HepG2 (cell line): Measurements from ENCODE around the gene ATG4B. TPM values are rescaled to one million over a fixed set of nuclear protein-coding genes. Genes with fewer than 3 reads are reported as not detected.

ENCODE experiments used
- ATAC-seq: fragments of 200-7000 bp; cut with Tn5 transposase; 3 replicates; pipeline ENCODE4 v1.9.1; 2020; ENCODE audit warnings: mild to moderate bottlenecking, moderate library complexity
- BruUV-seq: library from RNA; stranded (reverse); fragments of 400-500 nt; replicated peaks from 2 replicates; lab custom pipeline; 2021; lab: Mats Ljungman, UMichigan
- CTCF ChIA-PET: fragments of 300-600 bp; formaldehyde crosslinking; extraction: SDS; loops from one replicate; lab custom pipeline; 2021; ENCODE audit warnings: low total read pairs, inconsistent platforms, low intra/inter-chr PET ratio; lab: Yijun Ruan, JAX
- POLR2A ChIA-PET: fragments of 350-600 bp; sonication (Branson Sonifier 250); formaldehyde crosslinking; loops from one replicate; lab custom pipeline; 2020; ENCODE audit warnings: antibody characterized with exemption, inconsistent platforms; lab: Yijun Ruan, JAX
- DNase-seq: peaks from one replicate; pipeline ENCODE4 v3.0.0-alpha.2; 2015; ENCODE audit warnings: low spot score
- FAIRE-seq: peaks from 3 replicates; lab custom pipeline; 2011; peaks lifted over from hg19 to GRCh38; lab: Jason Lieb, UNC
- H2AFZ ChIP-seq: one replicate; pipeline ENCODE4 v1.6.1; 2011; ENCODE audit warnings: low read length, inconsistent platforms
- H3K27ac ChIP-seq: fragments of 300-600 bp; 3 replicates; pipeline ENCODE4 v1.8.0; 2011; ENCODE audit warnings: mixed run types, mild to moderate bottlenecking, mixed read lengths, low read length, inconsistent platforms; ENCODE audit not compliant: insufficient read depth; ENCODE audit errors: extremely low read length
- H3K27me3 ChIP-seq, 2 experiments: fragments of 200-600 bp in 1 of 2; 2 replicates in 1 of 2; 3 replicates in 1 of 2; pipeline versions ENCODE4 v1.6.0 to v1.8.0; 2011; ENCODE audit warnings: low read length in 2 of 2, mild to moderate bottlenecking in 2 of 2, moderate library complexity in 2 of 2, inconsistent platforms in 1 of 2; ENCODE audit not compliant: insufficient read depth in 2 of 2, control insufficient read depth in 1 of 2
- H3K36me3 ChIP-seq, 2 experiments: fragments of 200-600 bp in 1 of 2; replicated peaks in 1 of 2; 2 replicates in 1 of 2; 3 replicates in 1 of 2; pipeline versions ENCODE4 v1.5.1 to v1.8.0; 2011; ENCODE audit warnings: low read length in 2 of 2, inconsistent platforms in 1 of 2; ENCODE audit not compliant: insufficient read depth in 2 of 2, control insufficient read depth in 1 of 2
- H3K4me1 ChIP-seq: 2 replicates; pipeline ENCODE4 v1.5.1; 2012; ENCODE audit warnings: low read length, inconsistent platforms; ENCODE audit not compliant: insufficient read depth
- H3K4me2 ChIP-seq: 2 replicates; pipeline ENCODE4 v1.6.0; 2011; ENCODE audit warnings: low read depth, low read length, inconsistent platforms
- H3K4me3 ChIP-seq, 3 experiments: fragments of 200-600 bp in 1 of 3; sonication (generic), shearing (Covaris generic) in 1 of 3; replicated peaks in 1 of 3; 2 replicates each; pipeline ENCODE4 v1.5.1; 2011 to 2016; ENCODE audit warnings: low read length in 3 of 3, inconsistent platforms in 2 of 3, low read depth in 2 of 3, mild to moderate bottlenecking in 2 of 3, control low read depth in 1 of 3, mixed read lengths in 1 of 3; ENCODE audit not compliant: insufficient read depth in 1 of 3
- H3K79me2 ChIP-seq: one replicate; pipeline ENCODE4 v1.6.1; 2011; ENCODE audit warnings: low read length, inconsistent platforms; ENCODE audit not compliant: insufficient read depth
- H3K9ac ChIP-seq: 2 replicates; pipeline ENCODE4 v1.6.0; 2011; ENCODE audit warnings: mild to moderate bottlenecking, low read depth, low read length, inconsistent platforms; ENCODE audit not compliant: insufficient read depth
- H3K9me3 ChIP-seq: 2 replicates; pipeline ENCODE4 v1.5.1; 2012; ENCODE audit warnings: mild to moderate bottlenecking, low read length
- H4K20me1 ChIP-seq: 2 replicates; pipeline ENCODE4 v1.6.0; 2011; ENCODE audit warnings: inconsistent platforms, mild to moderate bottlenecking, low read length, moderate library complexity; ENCODE audit not compliant: insufficient read depth
- NR1H2 ChIP-seq: sonication (generic); formaldehyde crosslinking; IDR thresholded peaks from 2 replicates; pipeline ENCODE4 v1.8.1; 2022; ENCODE audit warnings: low read depth, missing genetic modification reagents, borderline replicate concordance
- NR2F6 ChIP-seq, 2 experiments: IDR thresholded peaks; 2 replicates each; pipeline ENCODE4 v1.6.1; 2016; ENCODE audit warnings: antibody characterized with exemption in 1 of 2, mild to moderate bottlenecking in 1 of 2
- PTBP1 ChIP-seq: fragments of 200-400 bp; formaldehyde crosslinking; IDR thresholded peaks from 2 replicates; pipeline ENCODE4 v1.6.1; 2018; ENCODE audit warnings: low read length, low read depth; ENCODE audit not compliant: poor library complexity, severe bottlenecking
- SRSF4 ChIP-seq: fragments of 200-400 bp; formaldehyde crosslinking; IDR thresholded peaks from one replicate; pipeline ENCODE4 v1.6.1; 2018; ENCODE audit warnings: mild to moderate bottlenecking, low read depth, low read length, moderate library complexity; ENCODE audit not compliant: poor library complexity, severe bottlenecking
- TARDBP ChIP-seq: sonication (generic); formaldehyde crosslinking; IDR thresholded peaks from 2 replicates; pipeline ENCODE4 v1.8.0; 2022; ENCODE audit warnings: mild to moderate bottlenecking, missing genetic modification reagents
- ZNF235 ChIP-seq: sonication (generic); formaldehyde crosslinking; IDR thresholded peaks from 2 replicates; pipeline ENCODE4 v1.8.1; 2023; ENCODE audit warnings: mild to moderate bottlenecking, missing genetic modification reagents, borderline replicate concordance
- ZNF614 ChIP-seq: IDR thresholded peaks from 2 replicates; pipeline ENCODE4 v1.6.1; 2018; ENCODE audit warnings: missing biosample characterization, missing genetic modification reagents, inconsistent platforms, borderline replicate concordance
- ZNF790 ChIP-seq: sonication (generic); formaldehyde crosslinking; IDR thresholded peaks from 2 replicates; pipeline ENCODE4 v1.8.0; 2022; ENCODE audit warnings: missing genetic modification reagents, mild to moderate bottlenecking, borderline replicate concordance
- ZNF816 ChIP-seq: sonication (generic); formaldehyde crosslinking; IDR thresholded peaks from 2 replicates; pipeline ENCODE4 v1.8.0; 2022; ENCODE audit warnings: missing genetic modification reagents, mild to moderate bottlenecking, borderline replicate concordance
- WGBS: methylation state at CpG from one replicate; pipeline ENCODE4 v1.1.6; 2017; ENCODE audit warnings: low lambda C conversion rate; 5-methylcytosine and 5-hydroxymethylcytosine counted together
- in situ Hi-C: cut with HindIII; loops from 2 replicates; pipeline ENCODE4 v1.10.0; 2017; ENCODE audit warnings: low pct_unique_long_range_greater_than_20kb; ENCODE audit not compliant: extremely low pct_ligation_motif_present
- intact Hi-C: fragments of 100-400 bp; cut with micrococcal nuclease; formaldehyde crosslinking; loops from one replicate; pipeline ENCODE4 v1.10.0; 2022; ENCODE audit not compliant: unreplicated experiment
- polyA plus RNA-seq, 8 experiments: library from polyadenylated mRNA; depleted of rRNA in 3 of 8; stranded (reverse) in 7 of 8; unstranded in 1 of 8; fragments of >200 nt; fragmentation: Illumina TruSeq in 4 of 8; extraction: Trizol in 4 of 8; gene quantifications; 2 replicates each; pipeline versions ENCODE4 v1.2.1 to v1.2.3, GENCODE V29; 2011 to 2016; ENCODE audit warnings: low read depth in 4 of 8, missing spikeins in 1 of 8, mixed read lengths in 1 of 8; ENCODE audit not compliant: insufficient read depth in 1 of 8
- total RNA-seq, 5 experiments: library from RNA; depleted of rRNA; stranded (reverse); fragments of >200 nt; fragmentation: Illumina TruSeq; extraction: Trizol; gene quantifications; 2 replicates each; pipeline ENCODE4 v1.2.3, GENCODE V29; 2016; ENCODE audit warnings: low read depth in 1 of 5
- TF ChIP-seq, protein P1 (sequence below): fragments of 450-650 bp; IDR thresholded peaks from 2 replicates; pipeline ENCODE4 v1.6.1; 2017; ENCODE audit warnings: mild to moderate bottlenecking

ATG4B gene
- total and polyA plus RNA-seq, 2 of the 13 experiments (the other 11 are each of a cell fraction or from before 2014, with no cell fraction given), result 95.5 to 239 TPM

DNA sequence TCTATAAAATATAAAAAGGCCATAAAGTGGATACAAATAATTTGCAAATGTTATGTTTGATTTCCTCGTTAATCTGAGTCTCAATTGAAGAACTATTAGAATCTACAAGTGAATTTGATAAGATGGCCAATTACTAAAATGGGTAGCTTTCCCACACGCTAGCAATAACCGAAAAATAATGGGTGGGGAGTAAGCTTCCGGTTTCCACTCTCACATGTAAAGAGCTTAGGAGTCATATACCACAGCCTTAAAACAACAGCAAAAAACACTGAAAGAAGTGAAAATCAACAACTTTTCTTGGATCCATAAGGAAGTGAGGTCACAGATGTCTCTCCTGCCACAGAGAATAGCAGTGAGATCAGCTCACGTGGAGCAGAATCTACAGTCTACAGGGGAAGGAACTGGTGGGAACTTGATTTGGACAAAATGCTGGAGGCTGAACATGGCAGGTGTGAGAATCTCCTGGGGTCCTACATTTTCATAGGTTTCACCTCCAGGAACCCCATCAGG lies 19.1 kb upstream of the ATG4B start:
- TF ChIP-seq ZNF816 (CRISPR knock-in tag) (no peak), SRSF4 (no peak), NR1H2 (CRISPR knock-in tag) (no peak), ZNF790 (CRISPR knock-in tag) (no peak), NR2F6 (IDR thresholded peaks at IDR 0.05) (no peak), NR2F6 (CRISPR knock-in tag; IDR thresholded peaks at IDR 0.05) (no peak), TARDBP (CRISPR knock-in tag) (no peak), ZNF235 (CRISPR knock-in tag) (no peak), PTBP1 (no peak), ZNF614 (CRISPR knock-in tag) (no peak)
- TF ChIP-seq, protein P1, sequence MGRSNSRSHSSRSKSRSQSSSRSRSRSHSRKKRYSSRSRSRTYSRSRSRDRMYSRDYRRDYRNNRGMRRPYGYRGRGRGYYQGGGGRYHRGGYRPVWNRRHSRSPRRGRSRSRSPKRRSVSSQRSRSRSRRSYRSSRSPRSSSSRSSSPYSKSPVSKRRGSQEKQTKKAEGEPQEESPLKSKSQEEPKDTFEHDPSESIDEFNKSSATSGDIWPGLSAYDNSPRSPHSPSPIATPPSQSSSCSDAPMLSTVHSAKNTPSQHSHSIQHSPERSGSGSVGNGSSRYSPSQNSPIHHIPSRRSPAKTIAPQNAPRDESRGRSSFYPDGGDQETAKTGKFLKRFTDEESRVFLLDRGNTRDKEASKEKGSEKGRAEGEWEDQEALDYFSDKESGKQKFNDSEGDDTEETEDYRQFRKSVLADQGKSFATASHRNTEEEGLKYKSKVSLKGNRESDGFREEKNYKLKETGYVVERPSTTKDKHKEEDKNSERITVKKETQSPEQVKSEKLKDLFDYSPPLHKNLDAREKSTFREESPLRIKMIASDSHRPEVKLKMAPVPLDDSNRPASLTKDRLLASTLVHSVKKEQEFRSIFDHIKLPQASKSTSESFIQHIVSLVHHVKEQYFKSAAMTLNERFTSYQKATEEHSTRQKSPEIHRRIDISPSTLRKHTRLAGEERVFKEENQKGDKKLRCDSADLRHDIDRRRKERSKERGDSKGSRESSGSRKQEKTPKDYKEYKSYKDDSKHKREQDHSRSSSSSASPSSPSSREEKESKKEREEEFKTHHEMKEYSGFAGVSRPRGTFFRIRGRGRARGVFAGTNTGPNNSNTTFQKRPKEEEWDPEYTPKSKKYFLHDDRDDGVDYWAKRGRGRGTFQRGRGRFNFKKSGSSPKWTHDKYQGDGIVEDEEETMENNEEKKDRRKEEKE, result no peak
- no peak overlapping the region for H3K4me3 ChIP-seq
- ChIA-PET CTCF (no interaction called here), POLR2A (no interaction called here)
- H3K9ac ChIP-seq, result no peak overlapping the region
- no peaks in the 10 kb centered on the region for H3K9me3 ChIP-seq
- DNase-seq (no peak), FAIRE-seq (no peak), ATAC-seq (no peak)
- H4K20me1 ChIP-seq, result no peaks in the 10 kb centered on the region
- no peak overlapping the region for H3K4me2 ChIP-seq
- peaks cover 78% of the 10 kb centered on the region for H3K79me2 ChIP-seq
- in situ Hi-C loops (no loop called here), intact Hi-C loops (no loop called here)
- H3K27me3 ChIP-seq, result no peaks in the 10 kb centered on the region; a peak in 1 of 5 replicates
- H3K27ac ChIP-seq, result no peak overlapping the region
- BruUV-seq, result no TSS peak
- H2AFZ ChIP-seq, result no peak overlapping the region
- H3K36me3 ChIP-seq, result peaks cover 16 to 58% of the 10 kb centered on the region in 2 experiments
- no peaks in the 10 kb centered on the region for H3K4me1 ChIP-seq
- 96% methylated on average over 5 of the region's 5 CpGs for WGBS
